ENCODE data around the gene CHKA. TPM values are rescaled to one million over a fixed set of nuclear protein-coding genes. Genes with fewer than 3 reads are reported as not detected.

CHKA gene
- total RNA-seq, 1 donor from 2014 or later, result 60.4 TPM

DNA sequence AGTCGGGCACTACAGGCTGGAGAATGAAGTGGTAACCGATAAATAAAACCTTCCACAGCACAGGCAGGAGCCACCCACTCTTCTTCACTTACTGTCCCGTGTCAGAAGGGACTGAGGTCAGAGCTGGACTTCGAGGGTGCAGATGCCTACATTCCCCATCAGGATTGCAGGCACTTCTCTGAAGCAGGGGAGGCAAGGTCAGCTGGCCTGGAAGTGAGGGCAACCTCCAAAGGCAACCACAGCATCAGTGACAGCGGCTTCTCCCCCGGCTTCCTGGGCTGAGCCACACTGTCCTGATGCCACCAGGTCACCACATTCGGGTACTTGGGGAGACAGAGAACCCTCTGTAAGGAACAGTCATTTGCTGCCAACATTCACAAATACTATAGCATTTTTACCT is 59.7 kb downstream of the CHKA start:
- no peaks in the 10 kb centered on the region for H3K9me3 Mint-ChIP-seq (ENCODE audit: low read depth)
- no peaks in the 10 kb centered on the region for H3K4me1 Mint-ChIP-seq (ENCODE audit: low read depth)
- H3K27me3 Mint-ChIP-seq, result no peaks in the 10 kb centered on the region
- no peak for TF ChIP-seq CTCF (IDR thresholded peaks at IDR 0.05; ENCODE audit: unreplicated experiment)
- no peak overlapping the region for H3K4me3 Mint-ChIP-seq (ENCODE audit: low read depth)
- DNase-seq (ENCODE audit: low spot score, unreplicated experiment), result no peak
- peaks cover 42% of the 10 kb centered on the region for H3K36me3 Mint-ChIP-seq (ENCODE audit: insufficient read depth)
- no peak overlapping the region for H3K27ac Mint-ChIP-seq

DNA sequence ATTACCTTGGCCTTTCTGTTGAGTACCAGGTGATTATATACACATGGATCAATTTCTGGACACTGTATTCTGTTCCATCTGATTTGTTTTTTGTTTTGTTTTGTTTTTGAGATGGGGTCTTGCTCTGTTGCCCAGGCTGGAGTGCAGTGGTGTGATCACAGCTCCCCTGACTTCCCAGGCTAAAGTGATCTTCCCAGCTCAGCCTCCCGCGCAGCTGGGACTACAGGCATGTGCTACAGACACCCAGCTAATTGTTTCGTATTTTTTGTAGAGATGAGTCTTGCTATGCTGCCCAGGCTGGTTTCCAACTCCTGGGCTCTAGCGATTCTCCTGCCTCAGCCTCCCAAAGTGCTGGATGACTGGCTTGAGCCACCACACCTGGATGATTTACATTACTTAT is 63.4 kb downstream of the CHKA start:
- Mint-ChIP-seq H3K27ac (no peak overlapping the region), H3K36me3 (ENCODE audit: insufficient read depth) (peaks cover 32% of the 10 kb centered on the region), H3K4me3 (ENCODE audit: low read depth) (no peak overlapping the region), H3K9me3 (ENCODE audit: low read depth) (no peaks in the 10 kb centered on the region), H3K27me3 (no peaks in the 10 kb centered on the region), H3K4me1 (ENCODE audit: low read depth) (no peaks in the 10 kb centered on the region)
- no peak for TF ChIP-seq CTCF (IDR thresholded peaks at IDR 0.05; ENCODE audit: unreplicated experiment)
- DNase-seq (ENCODE audit: low spot score, unreplicated experiment), result no peak

GRCh38 chr11:68056317-68057285 is 64.6 kb downstream of the CHKA start:
- Mint-ChIP-seq H3K36me3 (ENCODE audit: insufficient read depth) (peaks cover 30% of the 10 kb centered on the region), H3K27ac (no peak overlapping the region), H3K4me1 (ENCODE audit: low read depth) (no peaks in the 10 kb centered on the region), H3K9me3 (ENCODE audit: low read depth) (no peaks in the 10 kb centered on the region), H3K27me3 (no peaks in the 10 kb centered on the region), H3K4me3 (ENCODE audit: low read depth) (no peak overlapping the region)
- no peak for TF ChIP-seq CTCF (IDR thresholded peaks at IDR 0.05; ENCODE audit: unreplicated experiment)
- no peak for DNase-seq (ENCODE audit: low spot score, unreplicated experiment)

- Mint-ChIP-seq H3K36me3 (ENCODE audit: insufficient read depth) (peaks cover 23% of the 10 kb centered on the region), H3K27me3 (no peaks in the 10 kb centered on the region), H3K27ac (no peak overlapping the region), H3K4me1 (ENCODE audit: low read depth) (no peaks in the 10 kb centered on the region), H3K4me3 (ENCODE audit: low read depth) (no peak overlapping the region), H3K9me3 (ENCODE audit: low read depth) (no peaks in the 10 kb centered on the region)
- no peak for DNase-seq (ENCODE audit: low spot score, unreplicated experiment)
- TF ChIP-seq CTCF (IDR thresholded peaks at IDR 0.05; ENCODE audit: unreplicated experiment), result no peak
Observed at GRCh38 chr11:68053981-68054812, 67.0 kb downstream of the CHKA start.

- no peak overlapping the region for H3K27ac Mint-ChIP-seq
- no peak for DNase-seq (ENCODE audit: low spot score, unreplicated experiment)
- H3K36me3 Mint-ChIP-seq (ENCODE audit: insufficient read depth), result peaks cover 15% of the 10 kb centered on the region
- no peak overlapping the region for H3K4me3 Mint-ChIP-seq (ENCODE audit: low read depth)
- no peaks in the 10 kb centered on the region for H3K9me3 Mint-ChIP-seq (ENCODE audit: low read depth)
- no peaks in the 10 kb centered on the region for H3K4me1 Mint-ChIP-seq (ENCODE audit: low read depth)
- TF ChIP-seq CTCF (IDR thresholded peaks at IDR 0.05; ENCODE audit: unreplicated experiment), result no peak
- H3K27me3 Mint-ChIP-seq, result no peaks in the 10 kb centered on the region
Observed at GRCh38 chr11:68053117-68053516, 68.1 kb downstream of the CHKA start.
